Hypothalamus (tissue), 51 donors: Measurements from ENCODE around the gene CALML3.
"Not testable (repeated sequence)": the region's sequence is repeated elsewhere in the genome, so short reads cannot be mapped to it uniquely, and the experiment has no call there.

Experiments
- DNase-seq, 51 donors: peaks; one replicate each; lab custom pipeline; 2025; lab: John Stamatoyannopoulos, UW

CALML3 gene

DNA sequence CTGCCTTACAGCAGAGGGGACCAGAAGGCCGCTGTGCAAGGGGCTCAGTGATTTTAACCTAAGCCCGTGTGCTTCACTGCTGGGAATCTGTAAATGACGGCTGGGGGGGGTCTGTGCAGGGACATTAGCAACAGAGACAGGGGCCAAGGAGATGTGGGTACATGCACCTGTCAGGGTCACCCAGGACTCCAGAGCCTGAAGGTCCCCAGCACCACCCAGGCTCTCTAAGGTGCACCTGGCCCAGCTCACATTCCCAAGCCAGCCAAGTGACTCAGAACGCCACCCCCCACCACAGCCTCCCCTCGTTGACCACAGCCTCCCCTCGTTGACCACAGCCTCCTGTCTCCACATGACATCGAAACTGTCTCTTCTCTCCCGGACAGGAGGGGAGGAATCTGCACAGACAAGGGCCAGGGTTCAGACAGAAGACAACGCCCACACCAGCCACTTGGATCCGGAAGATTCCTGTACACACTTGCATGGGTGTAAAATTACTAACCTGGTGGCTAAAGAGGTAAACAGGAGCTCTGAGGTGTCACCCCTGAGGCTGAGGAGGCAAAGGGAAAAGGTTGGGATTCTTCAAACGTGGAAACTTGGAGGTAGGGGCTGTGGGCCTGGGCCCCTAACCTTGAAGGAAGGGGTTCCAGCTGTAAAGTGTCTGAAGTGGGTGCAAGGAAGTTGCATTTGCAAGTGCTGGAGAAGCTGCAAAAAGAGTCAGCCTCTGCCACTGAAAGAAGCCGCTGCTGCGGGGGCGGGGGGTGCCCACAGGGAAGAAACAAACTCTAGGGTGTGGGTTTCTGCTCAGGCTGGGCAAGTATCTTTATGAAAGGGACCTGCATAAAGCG, 27.0 kb downstream of the CALML3 start:
- DNase-seq, result no peak

- DNase-seq, result no peak
These were observed 27.9 kb downstream of the CALML3 start for GRCh38 chr10:5552376-5553321.

DNA sequence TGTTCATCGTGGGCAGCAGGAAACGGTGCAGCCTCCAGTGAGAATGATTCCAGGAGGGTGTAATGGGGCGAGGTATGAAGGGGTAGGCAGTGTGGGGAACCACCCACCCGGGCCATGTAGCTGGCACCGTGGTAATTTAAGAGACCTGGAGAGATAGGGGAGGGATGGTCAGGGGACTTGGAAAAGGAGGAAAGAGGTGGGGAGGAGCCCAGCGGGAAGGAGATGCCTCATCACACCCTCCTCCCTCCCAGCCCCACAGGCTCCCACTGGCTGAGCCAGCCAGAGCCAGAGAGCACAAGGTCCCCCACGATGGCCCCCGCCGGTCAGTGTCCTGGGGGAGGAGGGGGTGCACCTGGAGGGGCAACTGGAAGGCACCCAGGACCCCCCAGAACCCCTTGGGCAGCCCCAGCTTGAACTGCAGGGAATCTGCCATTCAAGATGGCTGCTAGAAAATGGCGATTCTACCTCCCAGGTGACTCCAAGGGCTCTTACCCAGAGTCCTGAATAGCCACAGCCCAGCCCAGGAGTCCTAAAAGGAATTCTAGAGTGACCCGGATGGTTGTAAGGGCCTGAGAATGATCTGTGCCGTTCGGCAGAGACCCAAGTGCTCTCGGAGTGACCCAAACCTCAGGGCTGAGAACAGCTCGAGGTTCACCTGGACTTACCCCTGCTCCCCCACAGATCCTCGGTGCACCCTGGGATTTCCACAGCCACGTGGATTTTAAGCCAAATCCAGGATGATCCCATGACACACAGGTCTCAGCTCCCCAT, 28.8 kb downstream of the CALML3 start:
- no peak for DNase-seq

- no peak for DNase-seq
These were observed 30.3 kb downstream of the CALML3 start for GRCh38 chr10:5555021-5555510.

DNA sequence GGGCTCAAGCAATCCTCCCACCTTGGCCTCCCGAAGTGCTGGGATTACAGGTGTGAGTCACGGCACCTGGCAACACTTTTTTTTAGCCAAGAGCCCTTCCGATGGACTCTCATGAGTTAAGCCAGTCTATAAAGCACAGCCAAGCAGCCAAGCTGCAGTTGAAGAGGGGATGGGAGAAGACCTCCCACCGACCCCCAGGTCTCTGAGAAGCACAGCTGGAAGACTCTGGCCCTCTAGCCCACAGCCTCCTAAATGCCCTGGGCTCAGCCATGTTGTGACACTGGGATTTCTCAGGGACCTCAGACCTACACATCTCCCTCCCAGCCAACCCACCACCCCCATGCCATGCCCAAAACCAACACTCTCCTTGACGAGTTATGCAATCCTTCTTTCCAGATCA, 31.1 kb downstream of the CALML3 start:
- DNase-seq, result no peak

GRCh38 chr10:5556576-5556975, 31.8 kb downstream of the CALML3 start:
- no peak for DNase-seq

GRCh38 chr10:5557040-5557721, 32.4 kb downstream of the CALML3 start:
- no peak for DNase-seq

DNA sequence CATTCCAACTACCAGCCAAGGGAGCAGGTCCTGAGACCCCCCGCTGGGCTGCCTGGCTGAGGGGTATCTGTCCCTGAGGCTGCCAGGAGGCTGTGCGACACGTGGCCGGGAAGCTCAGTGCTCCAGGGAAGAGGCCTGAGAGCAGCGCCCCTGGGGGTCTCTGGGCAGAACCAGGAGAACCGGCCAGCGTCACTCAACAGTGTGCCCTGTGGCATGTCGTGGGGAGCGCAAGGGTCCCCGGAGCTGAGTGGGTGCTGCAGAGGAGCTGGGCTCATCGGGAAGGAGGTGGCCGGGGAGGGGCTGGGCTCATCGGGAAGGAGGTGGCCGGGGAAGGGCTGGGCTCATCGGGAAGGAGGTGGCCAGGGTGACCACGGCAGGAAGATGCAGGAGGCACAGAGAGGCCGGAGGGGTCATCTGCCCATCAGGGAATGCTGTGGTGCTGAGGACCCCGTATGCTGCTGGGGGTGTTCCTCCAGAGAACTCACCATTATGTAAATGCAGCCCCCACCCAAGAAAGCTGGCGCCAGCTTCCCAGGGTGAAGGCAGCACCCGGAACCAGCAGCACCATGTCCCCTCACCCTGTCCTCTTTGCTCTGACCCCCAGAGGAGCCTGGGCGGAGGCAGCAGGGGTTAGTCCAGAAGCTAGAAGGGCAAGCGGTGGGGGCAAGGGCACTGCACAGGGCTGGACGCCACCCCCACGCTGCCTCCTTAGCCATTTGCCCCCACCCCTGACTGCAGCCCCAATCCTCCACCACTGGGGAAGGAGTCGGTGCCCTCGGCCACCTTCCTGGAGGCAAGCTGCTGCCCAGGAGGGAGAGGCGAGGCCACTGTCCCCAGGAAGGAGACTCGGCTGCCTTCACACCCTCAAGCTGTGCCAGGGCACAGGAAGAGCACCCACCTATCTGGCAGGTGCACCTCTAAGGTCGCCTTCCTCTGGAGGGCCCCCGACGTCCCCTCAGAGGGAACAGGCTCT, 33.3 kb downstream of the CALML3 start:
- no peak for DNase-seq

DNA sequence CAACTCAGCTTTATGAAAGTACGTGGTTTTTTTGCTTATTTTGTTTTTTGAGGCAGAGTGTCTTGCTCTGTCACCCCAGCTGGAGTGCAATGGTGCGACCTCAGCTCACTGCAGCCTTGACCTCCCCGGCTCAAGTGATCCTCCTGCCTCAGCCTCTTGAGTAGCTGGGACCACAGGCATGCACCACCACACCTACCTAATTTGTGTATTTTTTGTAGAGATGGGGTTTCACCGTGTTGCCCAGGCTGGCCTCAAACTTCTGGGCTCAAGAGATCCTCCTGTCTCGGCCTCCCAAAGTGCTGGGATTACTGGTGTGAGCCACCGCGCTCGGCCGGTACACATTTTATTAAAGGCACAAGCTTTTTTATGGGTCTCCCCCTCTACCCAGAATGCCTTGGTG, 34.3 kb downstream of the CALML3 start:
- DNase-seq, result not testable (repeated sequence)

DNA sequence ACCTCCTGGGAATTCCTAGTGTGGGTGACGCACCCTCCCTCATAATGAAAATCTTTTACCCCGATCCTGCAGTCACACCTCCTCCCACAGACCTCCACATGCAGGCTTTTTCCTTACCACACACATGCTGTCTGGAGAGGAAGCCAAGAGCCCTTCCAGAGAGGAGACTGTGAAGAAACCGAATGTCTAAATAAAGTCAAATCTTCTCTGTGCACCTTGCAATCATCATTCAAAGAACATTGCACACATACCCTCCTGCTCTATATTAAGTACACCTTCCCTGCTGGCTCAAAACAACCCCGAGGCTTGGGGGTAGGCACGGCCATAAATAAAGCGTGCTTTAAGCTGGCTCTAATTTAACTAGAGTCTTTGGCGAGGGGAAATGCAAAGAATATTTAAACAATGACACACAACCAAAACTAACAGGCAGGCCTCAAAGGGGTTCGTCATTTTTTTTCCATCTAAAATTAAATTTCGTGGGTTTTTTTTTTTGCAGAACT, 34.9 kb downstream of the CALML3 start:
- DNase-seq, result no peak

DNA sequence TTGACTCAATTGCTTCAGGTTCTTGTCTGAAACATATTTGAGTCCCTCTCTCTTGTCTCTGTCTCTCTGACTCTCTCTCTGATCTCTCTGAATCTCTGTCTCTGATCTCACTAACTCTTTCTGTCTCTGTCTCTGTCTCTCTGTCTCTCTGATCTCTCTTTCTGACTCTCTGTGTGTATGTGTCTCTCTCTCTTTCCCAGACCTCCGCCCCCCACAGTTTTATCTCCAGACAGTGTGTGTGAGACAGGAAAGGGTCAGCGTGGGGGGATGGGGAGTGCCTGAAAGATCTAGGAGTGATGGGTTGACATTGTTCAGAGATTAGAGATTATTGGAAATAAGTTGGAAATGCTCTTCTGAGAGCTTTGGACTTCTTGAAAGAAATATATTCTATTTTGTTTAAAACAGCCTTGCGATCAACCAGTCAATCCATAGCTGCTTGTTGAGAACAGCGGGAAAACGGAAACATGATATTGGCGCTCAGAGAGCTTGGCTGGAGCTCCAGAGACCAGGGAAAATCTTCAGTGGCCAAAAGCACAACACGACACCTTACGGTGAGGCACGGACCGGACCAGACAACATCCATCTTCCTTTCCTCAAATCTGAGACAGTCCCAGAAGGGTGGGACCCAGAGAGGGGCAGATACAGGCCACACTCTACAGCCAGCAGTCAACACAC, 35.5 kb downstream of the CALML3 start:
- no peak for DNase-seq

GRCh38 chr10:5560817-5561703, 36.3 kb downstream of the CALML3 start:
- no peak for DNase-seq

- no peak for DNase-seq
These were observed 37.2 kb downstream of the CALML3 start for GRCh38 chr10:5561704-5562645.

- DNase-seq, result no peak
These were observed 38.7 kb downstream of the CALML3 start for GRCh38 chr10:5563321-5563961.

DNA sequence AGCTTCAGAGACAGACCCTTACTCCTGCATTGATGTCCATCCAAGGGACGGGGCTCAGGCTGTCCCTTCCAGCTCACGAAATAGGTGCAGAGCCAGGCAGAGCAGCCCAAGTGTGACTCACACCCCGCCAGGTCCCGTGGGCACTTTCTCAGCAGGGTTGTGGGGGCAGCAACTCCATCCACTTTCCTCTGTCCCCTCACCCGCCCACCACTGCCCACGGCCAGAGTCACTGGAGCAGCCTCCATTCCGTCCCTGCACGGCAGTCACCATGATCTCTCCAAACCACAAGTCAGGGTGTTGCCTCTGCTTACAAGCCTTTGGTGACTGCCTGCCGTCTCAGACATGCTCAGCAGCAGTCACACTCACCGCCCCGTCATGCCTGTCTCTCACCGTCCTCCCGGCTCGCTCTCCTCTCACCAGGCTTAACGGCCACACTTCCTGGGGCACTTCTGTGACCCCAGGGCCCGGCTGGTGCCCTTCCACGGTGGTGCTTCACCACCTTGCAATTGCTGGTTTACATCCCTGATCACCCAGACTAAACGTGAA, 39.3 kb downstream of the CALML3 start:
- DNase-seq, result peak in 1 of 51 donors; percentile 23
